Muscle of leg (tissue), 11 donors: Measurements from ENCODE around the gene GPR78. TPM values are rescaled to one million over a fixed set of nuclear protein-coding genes. Genes with fewer than 3 reads are reported as not detected.

Experiments used
- DNase-seq: peaks from one replicate; pipeline ENCODE4 v3.0.0; 2013
- H3K27ac ChIP-seq: one replicate; pipeline ENCODE4 v1.5.1; 2013; ENCODE audit warnings: mild to moderate bottlenecking, low read length, control low read depth
- H3K27me3 ChIP-seq: one replicate; pipeline ENCODE4 v1.6.1; 2013; ENCODE audit warnings: low read length; ENCODE audit not compliant: control insufficient read depth, insufficient read depth
- H3K36me3 ChIP-seq: one replicate; pipeline ENCODE4 v1.6.1; 2013; ENCODE audit warnings: low read length; ENCODE audit not compliant: control insufficient read depth, insufficient read depth
- H3K4me1 ChIP-seq: one replicate; pipeline ENCODE4 v1.6.1; 2013; ENCODE audit warnings: low read length; ENCODE audit not compliant: control insufficient read depth, insufficient read depth
- H3K4me3 ChIP-seq: one replicate; pipeline ENCODE4 v1.5.1; 2013; ENCODE audit warnings: low read length, control low read depth
- H3K9me3 ChIP-seq: replicated peaks from 2 replicates; pipeline ENCODE4 v1.6.1; 2013; ENCODE audit warnings: low read depth, low read length; ENCODE audit not compliant: control insufficient read depth
- WGBS: methylation state at CpG from one replicate; pipeline ENCODE4 v1.1.5; 2013; ENCODE audit warnings: missing lambda C conversion rate; ENCODE audit not compliant: insufficient coverage; 5-methylcytosine and 5-hydroxymethylcytosine counted together
- polyA plus RNA-seq, 8 donors: library from polyadenylated mRNA; unstranded; fragments of 120-200 nt; gene quantifications; one replicate each; pipeline versions ENCODE4 v1.2.1 to v1.2.3, GENCODE V29; 2013; ENCODE audit warnings: inconsistent platforms in 1 of 8, low replicate concordance in 1 of 8; ENCODE audit not compliant: insufficient read length in 8 of 8, insufficient read depth in 1 of 8
- total RNA-seq: library from RNA; stranded (reverse); fragments of 120-200 nt; gene quantifications from one replicate; pipeline ENCODE4 v1.2.4, GENCODE V29; 2013

GPR78 gene
- total and polyA plus RNA-seq, 9 donors, result 0.29 to 0.93 (median 0.61) TPM

- Histone ChIP-seq H3K4me1 (no peaks in the 10 kb centered on the region), H3K27me3 (peaks cover 4% of the 10 kb centered on the region), H3K9me3 (no peaks in the 10 kb centered on the region), H3K4me3 (no peak overlapping the region), H3K36me3 (no peaks in the 10 kb centered on the region), H3K27ac (no peak overlapping the region)
- 67% methylated on average over 8 of the region's 12 CpGs for WGBS
- no peak for DNase-seq
Observed at GRCh38 chr4:8553991-8554405, 26.2 kb upstream of the GPR78 start.

DNA sequence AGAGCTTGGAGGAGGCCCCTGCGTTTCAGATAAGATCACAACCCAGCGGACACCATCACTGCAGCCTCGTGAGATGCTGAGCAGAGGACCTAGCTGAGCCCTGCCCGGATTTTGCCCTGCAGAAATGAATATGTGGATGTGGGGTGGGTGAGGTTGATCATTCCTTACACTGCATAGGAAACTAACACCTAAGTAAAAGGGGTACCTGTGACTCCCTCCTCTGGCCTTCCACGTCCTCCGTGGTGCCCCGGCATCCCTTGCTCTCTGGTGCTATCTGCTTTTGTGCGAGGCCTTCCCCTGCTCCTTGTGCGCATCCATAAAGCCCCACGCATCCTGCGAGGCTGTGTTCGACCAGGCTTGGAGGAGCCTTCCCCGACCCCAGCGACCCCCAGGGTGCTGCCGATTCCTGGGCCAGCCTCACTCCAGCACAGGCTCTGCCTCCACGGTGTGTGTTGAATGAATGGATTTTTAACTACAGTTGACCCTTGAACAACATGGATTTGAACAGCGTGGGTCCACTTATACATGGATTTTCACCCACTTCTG, 25.6 kb upstream of the GPR78 start:
- no peaks in the 10 kb centered on the region for H3K9me3 ChIP-seq
- peaks cover 4% of the 10 kb centered on the region for H3K27me3 ChIP-seq
- no peak overlapping the region for H3K4me3 ChIP-seq
- no peaks in the 10 kb centered on the region for H3K36me3 ChIP-seq
- DNase-seq, result no peak
- H3K27ac ChIP-seq, result no peak overlapping the region
- WGBS, result 78% methylated on average over 10 of the region's 17 CpGs
- no peaks in the 10 kb centered on the region for H3K4me1 ChIP-seq

DNA sequence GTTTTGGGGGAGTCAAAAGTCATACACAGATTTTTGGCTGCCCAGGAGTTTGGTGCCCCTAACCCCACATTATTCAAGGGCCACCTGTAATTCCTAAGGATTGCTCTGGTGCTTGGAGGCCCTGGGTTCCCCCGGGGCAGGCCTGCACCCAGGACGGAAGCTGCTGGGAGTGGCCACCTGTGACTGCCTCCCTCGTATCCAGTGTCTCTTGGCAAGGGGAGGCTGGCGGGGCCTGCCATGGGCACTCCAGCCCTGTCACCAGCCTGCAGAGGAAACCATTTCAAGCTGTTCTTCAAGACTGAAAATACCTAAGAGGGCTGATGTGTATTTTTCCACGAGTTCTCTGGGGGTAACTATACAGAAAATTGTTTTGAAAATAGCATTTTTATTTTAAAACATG, 24.5 kb upstream of the GPR78 start:
- H3K27ac ChIP-seq, result no peak overlapping the region
- H3K4me1 ChIP-seq, result no peaks in the 10 kb centered on the region
- no peak overlapping the region for H3K4me3 ChIP-seq
- 63% methylated on average over 3 of the region's 5 CpGs for WGBS
- DNase-seq, result no peak
- H3K9me3 ChIP-seq, result no peaks in the 10 kb centered on the region
- no peaks in the 10 kb centered on the region for H3K36me3 ChIP-seq
- H3K27me3 ChIP-seq, result peaks cover 4% of the 10 kb centered on the region

DNA sequence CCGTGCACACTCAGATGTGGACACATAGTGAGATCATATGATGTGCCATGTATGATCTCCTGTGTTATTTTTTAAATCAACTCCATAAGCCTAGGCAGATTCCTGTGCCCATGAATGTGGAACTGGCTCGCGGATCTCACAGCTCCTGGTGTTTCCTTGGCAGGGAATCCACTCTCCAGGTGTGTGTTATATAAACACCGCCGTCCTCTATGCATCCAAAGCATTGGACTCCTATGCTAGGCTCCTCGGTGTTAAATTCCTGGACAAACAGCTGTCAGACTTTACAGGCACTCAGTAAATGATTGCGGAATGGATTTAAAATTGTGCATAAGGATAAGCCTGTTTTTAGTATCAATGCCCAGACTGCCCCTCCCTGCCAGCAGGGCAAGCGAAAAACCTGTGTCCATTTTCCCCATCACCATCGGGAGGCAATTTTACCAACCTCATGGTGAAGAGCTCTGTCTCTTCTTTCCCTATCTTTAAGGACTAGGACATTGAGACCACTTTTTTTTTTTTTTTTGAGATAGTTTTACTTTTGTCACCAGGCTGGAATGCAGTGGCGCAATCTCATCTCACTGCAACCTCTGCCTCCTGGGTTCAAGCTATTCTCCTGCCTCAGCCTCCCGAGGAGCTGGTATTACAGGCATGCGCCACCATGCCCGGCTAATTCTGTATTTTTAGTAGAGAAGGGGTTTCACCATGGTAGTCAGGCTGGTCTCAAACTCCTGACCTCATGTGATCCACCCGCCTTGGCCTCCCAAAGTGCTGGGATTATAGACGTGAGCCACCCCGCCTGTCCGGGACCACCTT, 23.6 kb upstream of the GPR78 start:
- Histone ChIP-seq H3K4me1 (no peaks in the 10 kb centered on the region), H3K9me3 (no peaks in the 10 kb centered on the region), H3K27me3 (peaks cover 4% of the 10 kb centered on the region), H3K36me3 (no peaks in the 10 kb centered on the region), H3K27ac (no peak overlapping the region), H3K4me3 (no peak overlapping the region)
- WGBS, result 85% methylated on average over 2 of the region's 17 CpGs
- no peak for DNase-seq

DNA sequence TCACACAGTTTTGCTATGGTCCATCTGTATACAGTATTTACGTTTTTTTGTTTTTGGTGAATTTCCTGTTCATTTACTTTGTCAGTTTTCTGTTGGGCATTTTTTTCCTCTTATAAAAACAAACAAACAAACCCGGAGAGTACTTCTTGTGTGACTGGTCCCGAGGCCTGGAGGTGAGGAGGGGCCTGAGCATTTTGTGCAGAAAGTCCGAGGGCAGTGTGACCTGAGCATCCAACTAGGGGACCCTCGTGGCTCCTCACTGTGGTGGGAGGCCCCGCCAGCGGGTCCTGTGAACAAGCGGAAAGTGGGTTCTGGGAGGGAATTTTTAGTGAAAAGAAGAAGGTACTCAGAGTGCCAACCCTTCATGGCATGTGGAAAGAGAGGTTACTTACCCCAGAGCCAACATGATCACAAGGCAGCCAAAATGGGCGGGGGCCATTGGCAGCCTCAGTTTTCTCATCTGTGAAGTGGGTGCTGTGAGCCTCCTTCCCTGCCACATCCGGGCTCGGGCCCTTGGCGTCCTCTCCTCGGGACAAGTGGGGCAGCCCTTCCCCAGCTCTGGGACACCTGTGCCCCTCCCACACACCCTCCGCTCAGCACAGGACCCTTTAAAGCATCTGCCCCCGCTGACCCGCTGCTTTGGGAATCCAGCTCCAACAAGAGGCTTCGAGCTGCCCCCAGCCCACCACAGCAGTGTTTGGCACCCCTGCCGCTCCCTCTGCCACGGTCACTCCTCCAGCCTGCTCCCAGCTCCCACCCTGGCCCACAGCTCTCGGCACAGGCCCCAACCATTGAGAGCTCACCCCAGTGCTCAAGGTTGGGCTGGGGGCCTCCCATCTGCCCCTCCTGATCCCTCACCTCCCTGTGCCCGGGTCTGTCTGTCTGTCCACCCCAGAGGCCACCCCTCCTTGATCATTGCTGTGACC, 22.8 kb upstream of the GPR78 start:
- no peaks in the 10 kb centered on the region for H3K4me1 ChIP-seq
- no peaks in the 10 kb centered on the region for H3K9me3 ChIP-seq
- no peak overlapping the region for H3K4me3 ChIP-seq
- DNase-seq, result no peak
- H3K27me3 ChIP-seq, result peaks cover 4% of the 10 kb centered on the region
- no peak overlapping the region for H3K27ac ChIP-seq
- WGBS, result 77% methylated on average over 15 of the region's 21 CpGs
- no peaks in the 10 kb centered on the region for H3K36me3 ChIP-seq

GRCh38 chr4:8558080-8558960, 21.9 kb upstream of the GPR78 start:
- Histone ChIP-seq H3K36me3 (no peaks in the 10 kb centered on the region), H3K27me3 (peaks cover 4% of the 10 kb centered on the region), H3K4me3 (no peak overlapping the region), H3K27ac (no peak overlapping the region), H3K9me3 (no peaks in the 10 kb centered on the region), H3K4me1 (no peaks in the 10 kb centered on the region)
- WGBS, result 85% methylated on average over 16 of the region's 21 CpGs
- no peak for DNase-seq

GRCh38 chr4:8559011-8559410, 21.2 kb upstream of the GPR78 start:
- Histone ChIP-seq H3K9me3 (no peaks in the 10 kb centered on the region), H3K36me3 (no peaks in the 10 kb centered on the region), H3K27ac (no peak overlapping the region), H3K4me3 (no peak overlapping the region), H3K27me3 (peaks cover 4% of the 10 kb centered on the region), H3K4me1 (no peaks in the 10 kb centered on the region)
- DNase-seq, result no peak
- WGBS, result 89% methylated on average over 10 of the region's 11 CpGs

DNA sequence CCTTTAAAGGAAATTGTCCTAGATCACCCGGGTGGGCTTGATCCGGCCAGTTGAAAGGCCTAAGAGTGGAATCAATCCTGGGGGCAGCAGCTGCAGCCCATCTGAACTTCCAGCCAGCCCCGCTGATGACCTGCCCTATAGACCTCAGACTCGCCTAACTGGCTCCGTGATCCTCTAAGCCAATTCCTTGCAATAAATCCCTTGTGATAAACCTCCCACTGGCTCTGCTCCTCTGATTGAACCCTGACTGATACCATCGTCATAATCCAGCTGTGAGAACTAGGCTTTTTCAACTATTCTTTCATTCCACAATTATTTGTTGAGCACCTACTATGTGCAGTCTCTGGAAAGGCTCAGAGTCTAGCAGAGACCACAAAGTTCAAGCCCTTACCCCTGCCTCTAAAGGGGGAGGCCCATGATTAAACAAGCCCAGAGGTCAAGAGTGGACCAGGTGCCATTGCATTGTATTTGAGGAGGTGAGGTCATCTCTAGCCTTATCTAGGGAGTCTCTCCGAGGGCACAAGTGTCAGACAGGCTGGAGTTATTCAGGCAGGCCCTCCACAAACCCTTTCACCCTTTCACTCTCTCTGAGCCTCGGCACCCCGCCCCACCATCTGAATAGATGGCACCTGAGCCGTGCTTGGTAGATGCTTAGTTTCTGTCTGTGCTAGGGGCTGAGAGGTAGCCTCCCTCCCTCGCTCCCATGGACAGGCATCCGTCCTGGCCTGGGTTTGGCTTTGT, 20.5 kb upstream of the GPR78 start:
- no peaks in the 10 kb centered on the region for H3K36me3 ChIP-seq
- 67% methylated on average over 9 of the region's 12 CpGs for WGBS
- H3K4me1 ChIP-seq, result no peaks in the 10 kb centered on the region
- H3K27ac ChIP-seq, result no peak overlapping the region
- DNase-seq, result no peak
- H3K27me3 ChIP-seq, result peaks cover 4% of the 10 kb centered on the region
- no peak overlapping the region for H3K4me3 ChIP-seq
- no peaks in the 10 kb centered on the region for H3K9me3 ChIP-seq
